Measurements from ENCODE around the gene GPR55.
A peak's percentile ranks its signal among the peaks of the same experiment; 100 is the strongest.
"Not testable (repeated sequence)": the region's sequence is repeated elsewhere in the genome, so short reads cannot be mapped to it uniquely, and the experiment has no call there.

GPR55 gene

GRCh38 chr2:230924470-230925341 lies at the start of gene GPR55:
Gene GPR55 (minus strand): TSS chr2:230925242. CDS start chr2:230910962, 14,280 bp downstream.
- peak; percentile 55 to 64 for DNase-seq

GRCh38 chr2:230974096-230974913 lies 49.3 kb upstream of the GPR55 start:
- peak; percentile 48 to 58 for DNase-seq

GRCh38 chr2:230972046-230972445 lies 47.0 kb upstream of the GPR55 start:
- no peak for DNase-seq

DNA sequence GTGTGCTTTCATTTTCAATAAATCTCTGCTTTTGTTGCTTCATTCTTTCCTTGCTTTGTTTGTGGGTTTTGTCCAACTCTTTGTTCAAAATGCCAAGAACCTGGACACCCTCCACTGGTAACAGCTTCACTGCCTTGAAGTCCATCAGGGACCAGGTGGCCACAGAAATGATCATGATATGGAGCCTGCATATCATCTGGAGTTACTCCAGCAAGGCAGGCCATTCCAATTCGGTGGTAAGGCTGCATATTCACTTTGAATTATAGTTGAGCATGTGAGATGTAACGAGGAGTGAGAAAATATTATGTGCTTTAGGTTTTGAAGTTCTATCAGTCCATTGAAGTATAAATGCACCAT lies 44.6 kb upstream of the GPR55 start:
- DNase-seq = no peak

DNA sequence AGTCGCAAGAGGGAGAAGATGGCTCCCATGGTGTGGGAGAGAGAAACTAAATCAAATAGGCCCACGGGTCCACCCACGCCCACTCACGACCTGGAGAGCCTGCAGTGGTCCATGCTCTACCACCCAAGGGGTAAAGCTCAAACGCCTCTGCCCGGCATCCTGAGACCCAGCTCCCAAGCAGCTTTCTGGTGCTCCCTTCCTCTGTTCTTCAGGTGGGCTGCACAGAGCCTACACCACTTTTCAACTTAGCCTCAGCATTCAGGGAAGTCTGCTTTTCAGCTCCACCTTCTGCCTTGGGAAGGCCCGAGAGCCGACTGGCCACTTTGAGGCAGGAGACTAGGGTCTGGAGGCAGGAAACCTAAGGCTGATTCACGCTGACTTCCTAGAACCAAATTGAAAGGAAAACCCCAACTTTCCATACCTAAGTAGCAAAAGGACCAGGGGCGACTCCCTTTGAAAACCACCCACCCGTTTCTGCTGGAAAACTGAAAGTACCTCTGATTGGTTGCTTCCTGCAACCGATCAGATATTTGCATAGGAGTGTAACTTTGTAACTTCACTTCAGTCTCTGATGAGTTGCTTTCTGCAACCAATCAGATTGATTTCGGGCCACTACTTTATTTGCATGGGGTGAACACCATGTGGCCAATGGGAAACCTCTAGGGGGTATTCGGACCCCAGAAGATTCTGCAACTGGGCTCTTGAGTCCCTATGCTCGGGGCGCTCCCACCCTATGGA lies 44.0 kb upstream of the GPR55 start:
- no peak for DNase-seq

DNA sequence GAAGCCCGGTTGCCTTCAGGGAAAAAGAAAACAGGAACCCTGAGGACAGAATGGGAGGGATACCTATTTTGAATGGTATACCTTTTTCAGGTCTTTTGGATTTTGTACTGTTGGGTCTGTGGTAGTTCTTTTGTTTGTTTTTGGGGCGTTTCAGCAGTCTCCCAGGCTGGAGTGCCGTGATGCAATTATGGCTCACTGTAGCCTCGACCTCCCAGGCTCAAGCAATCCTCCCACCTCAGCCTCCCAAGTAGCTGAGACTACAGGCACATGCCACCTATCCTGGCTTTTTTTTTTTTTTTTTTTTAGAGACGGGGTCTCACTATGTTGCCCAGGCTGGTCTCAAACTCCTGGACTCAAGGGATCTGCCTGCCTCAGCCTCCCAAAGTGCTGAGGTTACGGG lies 43.3 kb upstream of the GPR55 start:
- DNase-seq = not testable (repeated sequence)

DNA sequence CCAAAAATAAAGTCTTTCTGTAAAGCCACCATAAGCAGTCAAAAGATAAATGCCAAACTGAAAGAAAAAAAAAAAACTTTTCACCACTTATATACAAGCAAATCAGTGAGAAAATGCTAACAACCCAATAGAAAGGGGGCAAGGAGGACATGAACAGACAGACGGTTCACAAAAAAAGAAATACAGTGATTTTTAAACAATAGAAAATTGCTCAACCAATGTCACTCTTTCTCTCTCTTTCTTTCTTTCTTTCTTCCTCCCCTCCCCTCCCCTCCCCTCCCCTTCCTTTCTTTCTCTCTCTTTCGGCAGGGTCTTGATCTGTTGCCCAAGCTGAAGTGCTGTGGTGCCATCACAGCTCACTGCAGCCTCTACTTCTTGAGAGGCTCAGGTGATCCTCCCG lies 42.1 kb upstream of the GPR55 start:
- DNase-seq = no peak

GRCh38 chr2:230964136-230964730 lies 39.2 kb upstream of the GPR55 start:
- DNase-seq = no peak

GRCh38 chr2:230961091-230961491 lies 36.0 kb upstream of the GPR55 start:
- DNase-seq = no peak

DNA sequence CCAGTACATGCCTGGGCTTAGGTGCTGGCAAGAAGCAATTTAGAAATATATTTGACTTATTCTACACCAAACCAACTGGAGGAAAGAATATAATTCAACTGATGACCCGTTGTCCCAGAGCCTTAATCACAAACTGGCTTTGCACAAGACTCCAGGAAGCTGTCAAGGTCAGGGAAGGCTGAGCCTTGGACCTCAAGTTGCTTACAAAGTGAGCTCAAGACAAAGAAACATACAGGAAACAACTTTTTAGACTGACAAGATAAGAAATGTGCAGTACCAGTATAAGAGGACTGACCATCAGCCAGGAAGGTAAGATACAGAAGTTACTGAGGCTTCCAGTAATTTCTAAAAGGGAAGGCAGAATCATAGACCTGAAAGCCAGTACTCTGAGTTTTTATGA lies 35.0 kb upstream of the GPR55 start:
- DNase-seq = no peak

DNA sequence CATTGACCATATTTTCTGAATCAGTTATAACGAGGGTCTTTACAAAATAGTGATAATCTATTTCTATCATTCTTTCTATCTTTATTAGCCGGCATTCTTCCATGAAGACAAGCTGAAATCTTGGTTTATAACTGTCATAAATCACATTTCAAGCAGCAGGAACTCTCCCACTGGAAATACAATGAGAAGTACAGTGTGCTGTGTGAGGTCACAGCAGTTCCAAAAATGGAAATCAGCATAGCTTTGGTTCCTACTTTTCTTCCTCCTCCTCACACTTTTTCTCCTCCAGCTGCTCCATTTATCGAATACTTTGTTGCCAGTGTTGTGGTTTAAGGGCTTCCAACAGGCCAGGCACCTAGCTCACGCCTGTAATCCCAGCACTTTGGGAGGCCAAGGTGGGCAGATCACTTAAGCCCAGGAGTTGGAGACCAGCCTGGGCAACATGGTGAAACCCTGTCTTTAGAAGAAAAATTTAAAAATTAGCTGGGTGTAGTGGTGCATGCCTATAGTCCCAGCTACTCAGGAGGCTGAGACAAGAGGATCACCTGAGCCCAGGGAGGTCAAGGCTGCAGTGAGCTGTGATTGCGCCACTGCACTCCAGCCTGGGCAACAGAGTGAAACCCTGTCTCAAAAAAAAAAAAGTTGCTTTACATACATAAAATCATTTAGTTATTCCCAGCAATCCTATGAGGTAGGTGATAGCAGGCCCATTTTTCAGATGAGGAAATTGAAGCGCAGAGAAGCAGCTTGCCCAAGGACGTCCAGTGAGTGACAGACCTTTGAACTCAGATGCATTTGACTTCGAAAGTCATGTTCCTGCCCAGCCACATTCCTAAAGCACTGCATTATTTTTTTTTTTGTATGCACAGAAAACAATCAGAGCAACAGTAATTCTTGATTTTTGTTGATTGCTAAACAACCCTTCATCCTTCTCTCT lies 34.0 kb upstream of the GPR55 start:
- DNase-seq = no peak

GRCh38 chr2:230957756-230958391 lies 32.8 kb upstream of the GPR55 start:
- DNase-seq = no peak

- peak in 1 of 2 experiments; percentile 23 for DNase-seq
Measured at GRCh38 chr2:230956827-230957755, 32.0 kb upstream of the GPR55 start.

DNA sequence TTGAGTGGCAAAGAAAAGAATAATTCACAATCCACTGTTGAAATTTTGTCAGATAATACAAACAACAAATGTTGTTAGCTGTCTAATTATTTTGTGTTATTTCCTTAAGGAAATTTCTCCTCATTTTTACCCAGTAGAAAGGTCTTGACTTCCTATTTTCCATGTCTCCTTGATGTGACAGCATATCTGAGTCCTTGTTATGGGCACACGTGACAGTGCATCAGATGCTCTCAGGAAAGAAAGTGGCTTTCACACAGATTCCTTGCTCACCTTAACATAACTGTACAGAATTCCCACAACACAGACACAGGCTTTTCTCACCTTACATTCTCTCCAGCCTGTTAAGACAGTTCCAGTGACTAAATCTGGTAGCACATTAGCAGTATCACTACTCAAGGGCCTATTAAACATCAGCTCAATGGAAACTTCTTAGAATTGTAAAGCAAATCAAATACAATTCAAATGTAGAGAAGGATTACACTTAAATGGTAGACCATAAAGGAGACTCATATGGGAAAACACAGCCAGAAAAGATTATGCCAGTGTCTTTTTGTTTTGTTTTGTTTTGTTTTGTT lies 30.2 kb upstream of the GPR55 start:
- no peak for DNase-seq

DNA sequence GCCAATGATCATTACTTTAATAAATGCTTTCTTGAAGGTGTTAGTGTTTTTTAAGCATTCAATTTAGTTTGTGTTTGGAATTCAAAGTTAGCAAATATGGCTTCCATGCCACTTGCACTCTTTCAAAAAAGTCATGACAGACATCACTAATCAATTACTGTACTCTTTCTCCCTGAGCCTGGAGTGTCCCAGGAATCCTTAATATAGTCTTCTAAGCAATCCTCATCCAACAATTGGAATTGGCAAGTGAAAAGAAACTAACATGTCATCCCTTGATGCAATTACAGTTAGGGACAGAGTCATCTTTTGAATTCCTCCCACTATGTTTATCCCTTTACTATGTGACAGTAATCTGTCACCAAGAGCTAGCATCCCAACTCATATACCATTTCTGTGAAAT lies 29.7 kb upstream of the GPR55 start:
- DNase-seq = no peak

GRCh38 chr2:230953845-230954244 lies 28.8 kb upstream of the GPR55 start:
- DNase-seq = no peak

DNA sequence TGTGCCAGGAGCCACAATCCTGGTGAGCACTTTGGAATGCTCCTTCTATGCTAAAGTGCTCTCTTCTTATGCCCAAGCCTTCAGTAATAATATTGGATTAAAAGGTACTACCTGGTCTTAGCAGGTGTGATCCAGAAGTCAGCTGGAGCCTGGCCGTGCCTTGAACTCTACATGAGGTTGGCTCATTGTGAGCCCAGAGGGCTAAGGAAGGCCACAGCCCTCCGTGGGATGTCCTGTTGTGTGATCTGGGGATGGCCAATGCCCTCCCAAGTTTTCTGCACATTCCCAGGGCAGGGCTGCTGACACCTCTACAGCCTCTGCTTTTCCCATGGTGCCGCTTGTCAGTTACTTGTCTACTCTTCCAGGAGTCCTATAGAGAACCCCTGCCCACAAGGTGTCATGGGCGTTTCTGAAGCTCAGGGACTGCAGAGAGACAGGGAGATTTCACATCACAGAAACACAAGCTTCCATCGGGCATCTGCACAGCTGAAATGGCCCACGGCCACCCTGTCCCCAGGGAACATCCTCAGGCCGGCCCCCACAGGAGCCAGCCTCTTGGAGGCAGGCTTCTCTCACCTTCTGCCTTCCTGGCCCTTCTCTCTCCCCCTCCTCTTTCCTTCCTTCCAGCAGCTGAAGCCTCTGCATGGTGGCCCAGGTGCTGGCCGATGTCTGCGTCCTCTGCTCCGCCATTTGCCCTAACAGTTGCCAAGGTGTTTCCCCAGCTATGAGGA lies 27.3 kb upstream of the GPR55 start:
- no peak for DNase-seq

DNA sequence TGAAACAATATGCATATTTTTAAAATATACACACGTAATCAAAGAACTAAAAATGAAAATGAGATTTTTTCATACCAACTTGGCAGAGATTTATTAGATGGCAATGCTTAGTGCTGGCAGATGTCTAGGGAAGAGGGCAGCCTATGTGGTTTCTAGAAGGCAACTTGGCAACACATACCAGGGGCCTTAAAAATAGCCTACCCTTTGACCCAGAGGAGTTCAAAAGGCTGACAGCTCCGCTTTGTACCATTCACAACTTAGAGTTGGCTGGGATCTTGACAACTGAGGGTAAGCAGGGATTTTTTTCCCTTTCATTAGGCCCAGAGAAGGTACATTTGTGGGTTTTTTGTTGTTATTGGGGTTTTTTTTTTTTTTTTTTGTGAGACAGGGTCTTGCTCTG lies 26.4 kb upstream of the GPR55 start:
- DNase-seq = no peak

DNA sequence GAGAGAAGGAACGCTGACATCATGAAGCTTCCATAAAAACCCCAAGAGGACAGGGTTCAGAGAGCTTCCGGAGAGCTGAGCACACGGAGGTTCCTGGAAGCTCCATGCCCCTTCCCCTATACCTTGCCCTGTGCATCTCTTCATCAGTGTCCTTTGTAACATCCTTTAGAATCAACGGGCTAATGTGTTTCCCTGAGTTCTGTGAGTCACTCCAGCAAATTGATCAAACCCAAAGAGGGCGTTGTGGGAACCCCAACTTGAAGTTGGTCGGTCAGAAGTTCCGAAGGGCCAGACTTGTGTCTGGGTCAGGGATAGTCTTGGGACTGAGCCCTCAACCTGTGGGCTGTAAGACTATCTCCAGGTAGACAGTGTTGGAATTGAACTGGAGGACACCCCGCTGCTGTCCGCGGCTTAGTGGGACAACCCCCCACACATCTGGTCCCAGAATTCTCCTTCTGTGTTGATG lies 25.9 kb upstream of the GPR55 start:
- no peak for DNase-seq
